ENCODE results near the gene GARIN5B. TPM values are rescaled to one million over a fixed set of nuclear protein-coding genes. Genes with fewer than 3 reads are reported as not detected.

The GARIN5B gene
- total and polyA plus RNA-seq, 2 of the 8 experiments (the other 6 are each of a cell fraction or from before 2014, with no cell fraction given) = 0.03 TPM; not detected in 1

- peaks cover 2% of the 10 kb centered on the region; the same call in 1 of the 2 replicates for H3K23me2 ChIP-seq (ENCODE audit: low read depth, low read length)
- H3K79me2 ChIP-seq (ENCODE audit: control insufficient read depth in 1 of 2, insufficient read depth in 2 of 2, low read length in 2 of 2) = no peaks in the 10 kb centered on the region
- H3K4ac ChIP-seq (replicated peaks; ENCODE audit: insufficient read length, low read depth, low read length) = no peak overlapping the region
- no peaks in the 10 kb centered on the region for H3K9me3 ChIP-seq (ENCODE audit: insufficient read depth in 2 of 2, low read depth in 1 of 2, low read length in 1 of 2)
- no peak overlapping the region for H4K8ac ChIP-seq (ENCODE audit: extremely low read depth, insufficient read depth, low read length)
- H3K23ac ChIP-seq (ENCODE audit: insufficient read length) = no peak overlapping the region
- H3K4me3 ChIP-seq (ENCODE audit: extremely low read depth in 1 of 4, insufficient read depth in 2 of 4, low read depth in 3 of 4, low read length in 4 of 4) = no peak overlapping the region
- no peak overlapping the region for H4K5ac ChIP-seq (ENCODE audit: insufficient read length, low read depth, low read length)
- no peak overlapping the region for H3K56ac ChIP-seq (replicated peaks; ENCODE audit: insufficient read length, low read depth, low read length)
- no peak overlapping the region for H2BK5ac ChIP-seq (ENCODE audit: low read depth, low read length)
- no peaks in the 10 kb centered on the region for H4K20me1 ChIP-seq (replicated peaks in 1 of 2; ENCODE audit: control insufficient read depth in 1 of 2, insufficient read depth in 2 of 2, low read length in 2 of 2)
- no peak overlapping the region for H3K18ac ChIP-seq (ENCODE audit: extremely low read depth, low read length)
- H3K9ac ChIP-seq (replicated peaks in 1 of 4; ENCODE audit: extremely low read depth in 1 of 4, low read depth in 3 of 4, low read length in 3 of 4) = no peak overlapping the region
- DNase-seq (ENCODE audit: low read depth in 1 of 2, low spot score in 2 of 2) = no peak
- no peak overlapping the region for H2BK120ac ChIP-seq (replicated peaks; ENCODE audit: low read depth, low read length)
- WGBS, 2 experiments (ENCODE audit: extremely low coverage in 1 of 2, insufficient coverage in 1 of 2, insufficient read length in 1 of 2, insufficient replicate concordance in 2 of 2, low coverage in 1 of 2, low lambda C conversion rate in 2 of 2, missing lambda C conversion rate in 1 of 2) = 88% methylated on average over 8 of the region's 8 CpGs; no CpG with 5 or more reads in 1 of the 2 experiments
- H2AK5ac ChIP-seq (ENCODE audit: low read depth, low read length) = no peak overlapping the region
- H2BK20ac ChIP-seq (ENCODE audit: low read length) = no peak overlapping the region
- POLR2A ChIA-PET (ENCODE audit: partially characterized antibody) = interaction anchor here (0.6 to 3.8 kb wide), 8 partner anchors 9 to 91 kb away, joined by 3 to 17 read pairs (median 5); partner anchors contain the start of genes KMT5C, RPL28, TMEM150B and UBE2S
- H3K4me1 ChIP-seq (replicated peaks in 1 of 4; ENCODE audit: control insufficient read depth in 3 of 4, insufficient read depth in 4 of 4, low read length in 3 of 4) = peaks cover 0 to 5% (median 2%) of the 10 kb centered on the region in 4 experiments; a peak in 5 of 7 replicates
- H3K27ac ChIP-seq (ENCODE audit: low read depth, low read length) = no peak overlapping the region
- H3K27me3 ChIP-seq (replicated peaks in 1 of 4; ENCODE audit: control insufficient read depth in 3 of 4, extremely low read depth in 1 of 4, insufficient read depth in 3 of 4, low read length in 3 of 4) = no peaks in the 10 kb centered on the region
- CTCF ChIA-PET (ENCODE audit: partially characterized antibody) = interaction anchor here (1.0 to 3.1 kb wide), 6 partner anchors 11 to 42 kb away, joined by 3 to 9 read pairs (median 4); no protein-coding TSS in a partner anchor
- H4K91ac ChIP-seq (replicated peaks; ENCODE audit: insufficient read length, low read length) = no peak overlapping the region
- no peak for FAIRE-seq
- TF ChIP-seq CTBP2 (IDR thresholded peaks at IDR 0.05; ENCODE audit: borderline replicate concordance, insufficient read depth, insufficient read length, low read length) = no peak
- TF ChIP-seq TBP (IDR thresholded peaks at IDR 0.05; ENCODE audit: low read depth, low read length) = peak; percentile 35; the same call in 1 of the 2 replicates
- TF ChIP-seq CTCF (IDR thresholded peaks at IDR 0.05; ENCODE audit: control extremely low read depth in 1 of 3, insufficient read depth in 1 of 3, low read depth in 1 of 3, low read length in 3 of 3) = peak in 1 of 3 experiments; percentile 4; a peak in 1 of 4 replicates
- TF ChIP-seq POLR2AphosphoS5 (IDR thresholded peaks at IDR 0.05; ENCODE audit: low read depth, low read length) = no peak
- no peak for TF ChIP-seq EZH2 (IDR thresholded peaks at IDR 0.05; ENCODE audit: low read depth, low read length, severe bottlenecking)
- no peak overlapping the region for H3K14ac ChIP-seq (ENCODE audit: insufficient read length)
- H2BK12ac ChIP-seq (ENCODE audit: low read depth, low read length) = no peak overlapping the region
- H3K4me2 ChIP-seq (ENCODE audit: insufficient read depth in 1 of 2, low read depth in 2 of 2, low read length in 2 of 2) = no peak overlapping the region
- peaks cover 0 to 5% (median 0%) of the 10 kb centered on the region in 4 experiments; a peak in 1 of 8 replicates for H3K36me3 ChIP-seq (ENCODE audit: control insufficient read depth in 2 of 4, insufficient read depth in 4 of 4, low read length in 3 of 4)
- H2AFZ ChIP-seq (ENCODE audit: low read length) = no peak overlapping the region
- no peak overlapping the region for H2BK15ac ChIP-seq (ENCODE audit: low read length)
- no peaks in the 10 kb centered on the region for H3K79me1 ChIP-seq (ENCODE audit: low read depth, low read length)
These were observed 46.4 kb downstream of the GARIN5B start for GRCh38 chr19:55316646-55317045.

Data from H1 (cell line).